Stomach smooth muscle (tissue), 2 donors: Measurements from ENCODE around the gene NELFCD.
"Not testable (repeated sequence)": the region's sequence is repeated elsewhere in the genome, so short reads cannot be mapped to it uniquely, and the experiment has no call there.

Experiments used
- H3K27ac ChIP-seq: one replicate; pipeline ENCODE4 v1.7.0; 2013; ENCODE audit warnings: mild to moderate bottlenecking, low read length, inconsistent platforms
- H3K27me3 ChIP-seq, 2 donors: one replicate each; pipeline ENCODE4 v1.7.0; 2013; ENCODE audit warnings: low read length in 2 of 2; ENCODE audit not compliant: insufficient read depth in 2 of 2, control insufficient read depth in 1 of 2
- H3K36me3 ChIP-seq, 2 donors: one replicate each; pipeline ENCODE4 v1.7.0; 2013; ENCODE audit warnings: low read length in 2 of 2; ENCODE audit not compliant: control insufficient read depth in 2 of 2, insufficient read depth in 2 of 2
- H3K4me1 ChIP-seq: one replicate; pipeline ENCODE4 v1.7.0; 2013; ENCODE audit warnings: low read length; ENCODE audit not compliant: control insufficient read depth, insufficient read depth
- H3K4me3 ChIP-seq, 2 donors: one replicate each; pipeline ENCODE4 v1.7.0; 2013; ENCODE audit warnings: low read length in 2 of 2
- H3K9ac ChIP-seq, 2 donors: one replicate each; pipeline ENCODE4 v1.7.0; 2013; ENCODE audit warnings: low read length in 2 of 2, mild to moderate bottlenecking in 1 of 2
- H3K9me3 ChIP-seq, 2 donors: one replicate each; pipeline ENCODE4 v1.7.0; 2013; ENCODE audit warnings: low read length in 2 of 2; ENCODE audit not compliant: control insufficient read depth in 2 of 2
- donor health status: healthy.
- donor health status: Pancreatic carcinoma.

Gene NELFCD

GRCh38 chr20:58953050-58953449 is 28.0 kb upstream of the NELFCD start:
- no peak overlapping the region for H3K9ac ChIP-seq
- no peaks in the 10 kb centered on the region for H3K27me3 ChIP-seq
- no peaks in the 10 kb centered on the region for H3K36me3 ChIP-seq
- H3K4me1 ChIP-seq: no peaks in the 10 kb centered on the region
- H3K27ac ChIP-seq: no peak overlapping the region
- no peak overlapping the region for H3K4me3 ChIP-seq
- H3K9me3 ChIP-seq: no peaks in the 10 kb centered on the region

GRCh38 chr20:58956078-58956477 is 25.0 kb upstream of the NELFCD start:
- no peak overlapping the region for H3K9ac ChIP-seq
- H3K27me3 ChIP-seq: no peaks in the 10 kb centered on the region
- no peak overlapping the region for H3K27ac ChIP-seq
- no peaks in the 10 kb centered on the region for H3K36me3 ChIP-seq
- H3K4me3 ChIP-seq: no peak overlapping the region
- H3K4me1 ChIP-seq: no peaks in the 10 kb centered on the region
- no peaks in the 10 kb centered on the region for H3K9me3 ChIP-seq

- H3K4me1 ChIP-seq: no peaks in the 10 kb centered on the region
- no peak overlapping the region for H3K9ac ChIP-seq
- no peak overlapping the region for H3K4me3 ChIP-seq
- no peaks in the 10 kb centered on the region for H3K9me3 ChIP-seq
- no peaks in the 10 kb centered on the region for H3K36me3 ChIP-seq
- H3K27me3 ChIP-seq: no peaks in the 10 kb centered on the region
- H3K27ac ChIP-seq: no peak overlapping the region
Observed at GRCh38 chr20:58959652-58960051, 21.4 kb upstream of the NELFCD start.

- H3K4me3 ChIP-seq: no peak overlapping the region
- H3K4me1 ChIP-seq: no peaks in the 10 kb centered on the region
- H3K27ac ChIP-seq: no peak overlapping the region
- H3K27me3 ChIP-seq: no peaks in the 10 kb centered on the region
- H3K9ac ChIP-seq: no peak overlapping the region
- no peaks in the 10 kb centered on the region for H3K9me3 ChIP-seq
- no peaks in the 10 kb centered on the region for H3K36me3 ChIP-seq
Observed at GRCh38 chr20:58963060-58963584, 17.9 kb upstream of the NELFCD start.

- not testable (repeated sequence) for H3K27ac ChIP-seq, H3K9me3 ChIP-seq, H3K36me3 ChIP-seq, H3K27me3 ChIP-seq, H3K4me1 ChIP-seq, H3K4me3 ChIP-seq, H3K9ac ChIP-seq
Observed at GRCh38 chr20:58963922-58964321, 17.1 kb upstream of the NELFCD start.

GRCh38 chr20:58965270-58966064 is 15.6 kb upstream of the NELFCD start:
- Histone ChIP-seq H3K4me1 (no peaks in the 10 kb centered on the region), H3K36me3 (no peaks in the 10 kb centered on the region), H3K9ac (no peak overlapping the region), H3K9me3 (peaks cover 0 to 3% of the 10 kb centered on the region in 2 donors), H3K4me3 (no peak overlapping the region), H3K27ac (no peak overlapping the region), H3K27me3 (no peaks in the 10 kb centered on the region)

GRCh38 chr20:58967652-58968429 is 13.2 kb upstream of the NELFCD start:
- H3K36me3 ChIP-seq: no peaks in the 10 kb centered on the region
- no peak overlapping the region for H3K27ac ChIP-seq
- H3K4me1 ChIP-seq: no peaks in the 10 kb centered on the region
- peaks cover 0 to 3% of the 10 kb centered on the region in 2 donors for H3K9me3 ChIP-seq
- no peaks in the 10 kb centered on the region for H3K27me3 ChIP-seq
- no peak overlapping the region for H3K4me3 ChIP-seq
- H3K9ac ChIP-seq: no peak overlapping the region

GRCh38 chr20:58969439-58969838 is 11.6 kb upstream of the NELFCD start:
- H3K4me3 ChIP-seq: no peak overlapping the region
- H3K27me3 ChIP-seq: no peaks in the 10 kb centered on the region
- peaks cover 0 to 3% of the 10 kb centered on the region in 2 donors for H3K9me3 ChIP-seq
- H3K9ac ChIP-seq: no peak overlapping the region
- no peaks in the 10 kb centered on the region for H3K36me3 ChIP-seq
- H3K4me1 ChIP-seq: no peaks in the 10 kb centered on the region
- no peak overlapping the region for H3K27ac ChIP-seq

GRCh38 chr20:58970146-58970545 is 10.9 kb upstream of the NELFCD start:
- H3K27me3 ChIP-seq: no peaks in the 10 kb centered on the region
- no peaks in the 10 kb centered on the region for H3K4me1 ChIP-seq
- H3K27ac ChIP-seq: no peak overlapping the region
- peaks cover 0 to 3% of the 10 kb centered on the region in 2 donors for H3K9me3 ChIP-seq
- H3K4me3 ChIP-seq: no peak overlapping the region
- H3K9ac ChIP-seq: no peak overlapping the region
- H3K36me3 ChIP-seq: no peaks in the 10 kb centered on the region

GRCh38 chr20:58971429-58971828 is 9.6 kb upstream of the NELFCD start:
- H3K4me3 ChIP-seq: no peak overlapping the region
- no peaks in the 10 kb centered on the region for H3K36me3 ChIP-seq
- H3K27ac ChIP-seq: no peak overlapping the region
- no peaks in the 10 kb centered on the region for H3K27me3 ChIP-seq
- H3K4me1 ChIP-seq: no peaks in the 10 kb centered on the region
- H3K9me3 ChIP-seq: peaks cover 2 to 8% of the 10 kb centered on the region in 2 donors
- no peak overlapping the region for H3K9ac ChIP-seq

- no peaks in the 10 kb centered on the region for H3K27me3 ChIP-seq
- peaks cover 4 to 9% of the 10 kb centered on the region in 2 donors for H3K9me3 ChIP-seq
- no peak overlapping the region for H3K27ac ChIP-seq
- no peak overlapping the region for H3K9ac ChIP-seq
- no peaks in the 10 kb centered on the region for H3K4me1 ChIP-seq
- H3K4me3 ChIP-seq: no peak overlapping the region
- H3K36me3 ChIP-seq: no peaks in the 10 kb centered on the region
Observed at GRCh38 chr20:58973179-58973578, 7.9 kb upstream of the NELFCD start.
